Activated naive CD4-positive, alpha-beta T cell treated with anti-CD3 and anti-CD28 coated beads, Interleukin-2, amount 10 ng/mL, durations not matched to agents 7 days and 5 days (primary cell): ENCODE data around the gene RTN4IP1.
"Not testable (repeated sequence)": the region's sequence is repeated elsewhere in the genome, so short reads cannot be mapped to it uniquely, and the experiment has no call there.

Experiments used
- CTCF ChIA-PET: fragments of 350-600 bp; sonication (Branson Sonifier 250); formaldehyde crosslinking; loops from one replicate; lab custom pipeline; 2021; ENCODE audit warnings: antibody characterized with exemption; lab: Charles Lee
- DNase-seq: peaks from one replicate; pipeline ENCODE4 v3.0.0-alpha.2; 2020
- H3K27ac Mint-ChIP-seq: one replicate; pipeline ENCODE4 v1.8.0; 2021; ENCODE audit warnings: mild to moderate bottlenecking, moderate library complexity, mixed read lengths
- H3K27me3 Mint-ChIP-seq: one replicate; pipeline ENCODE4 v1.8.0; 2021; ENCODE audit warnings: mild to moderate bottlenecking, mixed read lengths
- H3K36me3 Mint-ChIP-seq: one replicate; pipeline ENCODE4 v1.8.0; 2021; ENCODE audit warnings: mixed read lengths
- H3K4me1 Mint-ChIP-seq: one replicate; pipeline ENCODE4 v1.8.0; 2021; ENCODE audit warnings: mixed read lengths
- H3K4me3 Mint-ChIP-seq: one replicate; pipeline ENCODE4 v1.8.0; 2021; ENCODE audit warnings: mild to moderate bottlenecking, moderate library complexity, mixed read lengths
- H3K9me3 Mint-ChIP-seq: one replicate; pipeline ENCODE4 v1.8.0; 2021; ENCODE audit warnings: mixed read lengths

The RTN4IP1 gene

DNA sequence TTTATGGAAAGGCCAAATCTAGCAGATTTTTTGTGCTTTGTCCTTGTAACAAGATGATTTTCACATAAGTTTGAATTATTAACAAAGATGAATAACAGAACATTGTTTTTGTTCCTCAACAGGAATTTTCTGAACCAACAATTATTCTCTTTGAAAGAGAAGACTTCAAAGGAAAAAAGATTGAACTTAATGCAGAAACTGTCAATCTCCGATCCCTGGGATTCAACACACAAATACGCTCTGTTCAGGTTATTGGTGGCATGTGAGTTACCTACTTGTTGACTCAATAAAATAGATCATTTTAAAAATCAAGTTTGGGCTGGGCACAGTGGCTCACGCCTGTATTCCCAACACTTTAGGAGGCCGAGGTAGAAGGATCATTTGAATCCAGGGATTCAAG lies 70.9 kb downstream of the RTN4IP1 start:
- no peak overlapping the region for H3K27ac Mint-ChIP-seq
- DNase-seq, result no peak

DNA sequence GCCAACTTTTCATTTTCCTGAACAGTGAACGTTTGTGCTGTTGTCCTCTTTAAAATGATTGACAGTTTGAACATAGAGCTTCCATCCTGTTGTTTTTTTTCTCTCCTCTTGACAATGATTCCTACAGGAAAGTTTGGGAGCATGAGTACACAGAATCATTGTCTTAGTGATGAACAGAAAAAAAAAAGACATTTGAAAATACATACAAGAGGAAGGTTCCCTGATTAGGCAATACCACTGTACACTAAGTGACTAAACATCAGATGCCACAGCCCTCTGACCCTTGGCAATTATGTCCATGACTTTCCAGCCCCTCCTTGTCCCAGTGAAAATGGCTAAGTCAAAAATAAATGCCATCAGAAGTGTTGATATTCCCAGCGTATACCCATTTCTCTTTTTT lies 71.5 kb downstream of the RTN4IP1 start:
- H3K9me3 Mint-ChIP-seq, result no peaks in the 10 kb centered on the region
- no peak overlapping the region for H3K27ac Mint-ChIP-seq
- H3K36me3 Mint-ChIP-seq, result peaks cover 55% of the 10 kb centered on the region
- H3K4me1 Mint-ChIP-seq, result peaks cover 5% of the 10 kb centered on the region
- no peak overlapping the region for H3K4me3 Mint-ChIP-seq
- no peak for DNase-seq
- CTCF ChIA-PET, result interaction anchor here (6.1 kb wide), 1 partner anchor 47 kb away, joined by 42 read pairs; no protein-coding TSS in a partner anchor
- no peaks in the 10 kb centered on the region for H3K27me3 Mint-ChIP-seq

More for the DNA sequence above, 70.9 kb downstream of the RTN4IP1 start:
- Mint-ChIP-seq H3K4me3 (no peak overlapping the region), H3K4me1 (peaks cover 5% of the 10 kb centered on the region), H3K36me3 (peaks cover 49% of the 10 kb centered on the region), H3K27me3 (no peaks in the 10 kb centered on the region), H3K9me3 (no peaks in the 10 kb centered on the region)
- CTCF ChIA-PET, result interaction anchor here (1.2 to 6.1 kb wide), 2 partner anchors 47 kb away, joined by 5 to 42 read pairs; no protein-coding TSS in a partner anchor

DNA sequence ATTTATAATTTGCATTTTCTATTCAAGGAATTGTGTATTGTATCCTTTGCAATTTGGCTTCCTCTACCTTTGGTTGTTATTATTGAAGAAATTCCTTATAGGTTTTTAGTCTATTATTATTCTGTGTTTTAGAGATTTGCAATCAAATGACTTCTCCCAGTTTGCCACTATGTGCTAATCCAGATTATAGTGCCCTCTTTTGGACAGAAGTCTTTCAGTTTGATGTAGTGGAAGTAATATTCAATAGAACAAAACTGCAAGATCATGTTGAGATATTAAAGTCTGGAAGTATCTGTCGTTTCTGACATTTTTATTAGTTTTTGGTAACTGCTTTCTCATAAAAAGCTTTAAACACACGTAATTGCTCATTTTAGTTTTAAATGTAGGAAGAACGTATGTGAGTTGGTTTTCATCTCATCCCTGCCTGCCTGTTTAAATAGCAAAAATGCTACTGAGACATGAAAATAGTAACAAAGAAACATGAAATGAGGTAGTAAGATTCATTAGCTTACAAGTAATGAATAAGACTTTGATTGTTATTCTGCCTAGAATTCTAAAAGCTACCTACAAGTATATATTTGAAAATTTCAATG lies 72.8 kb downstream of the RTN4IP1 start:
- Mint-ChIP-seq H3K36me3 (peaks cover 56% of the 10 kb centered on the region), H3K27ac (no peak overlapping the region), H3K27me3 (no peaks in the 10 kb centered on the region), H3K9me3 (no peaks in the 10 kb centered on the region), H3K4me1 (peaks cover 4% of the 10 kb centered on the region), H3K4me3 (no peak overlapping the region)
- no peak for DNase-seq
- CTCF ChIA-PET, result interaction anchor here (0.7 to 6.1 kb wide), 5 partner anchors 17 to 114 kb away, joined by 3 to 42 read pairs (median 4); no protein-coding TSS in a partner anchor

DNA sequence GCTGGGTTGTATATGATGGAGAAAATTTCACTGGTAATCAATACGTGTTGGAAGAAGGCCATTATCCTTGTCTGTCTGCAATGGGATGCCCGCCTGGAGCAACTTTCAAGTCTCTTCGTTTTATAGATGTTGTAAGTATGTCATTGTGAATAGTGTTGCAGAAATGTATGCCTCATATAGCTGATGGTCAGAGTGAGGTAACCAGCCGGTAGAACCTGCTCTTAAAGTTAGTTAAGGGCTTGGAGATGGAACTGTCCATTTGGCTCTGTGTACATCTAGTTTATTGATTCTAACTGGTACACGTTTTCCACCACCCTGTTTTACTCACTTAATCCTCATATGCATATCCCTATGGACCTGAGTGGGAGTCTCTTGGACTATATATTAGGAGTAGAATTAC lies 73.5 kb downstream of the RTN4IP1 start:
- Mint-ChIP-seq H3K4me1 (no peaks in the 10 kb centered on the region), H3K4me3 (no peak overlapping the region), H3K27me3 (no peaks in the 10 kb centered on the region), H3K9me3 (peaks cover 3% of the 10 kb centered on the region), H3K27ac (no peak overlapping the region), H3K36me3 (peaks cover 56% of the 10 kb centered on the region)
- CTCF ChIA-PET, result interaction anchor here (0.8 to 6.1 kb wide), 3 partner anchors 17 to 45 kb away, joined by 3 to 42 read pairs (median 3); no protein-coding TSS in a partner anchor
- no peak for DNase-seq

DNA sequence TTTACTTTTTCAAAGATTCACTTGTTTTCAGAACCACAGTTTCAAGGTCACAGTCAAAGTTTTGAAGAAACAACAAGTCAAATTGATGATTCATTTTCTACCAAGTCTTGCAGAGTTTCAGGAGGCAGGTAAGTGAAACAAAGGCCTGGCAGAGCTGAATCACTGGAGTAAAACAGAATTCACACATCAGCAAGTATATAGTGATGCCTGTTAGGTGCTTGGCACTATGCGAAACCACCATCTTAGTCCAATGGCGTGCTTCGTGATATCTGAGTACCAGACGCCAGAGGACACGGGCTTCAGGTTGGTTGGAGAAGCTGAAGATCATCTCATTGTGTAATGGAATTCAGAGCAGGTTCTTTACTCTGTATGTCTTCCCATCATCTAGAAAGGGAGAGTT lies 75.9 kb downstream of the RTN4IP1 start:
- Mint-ChIP-seq H3K27ac (peak overlapping the region; percentile 24), H3K4me1 (no peaks in the 10 kb centered on the region), H3K9me3 (peaks cover 3% of the 10 kb centered on the region), H3K4me3 (no peak overlapping the region), H3K36me3 (peaks cover 55% of the 10 kb centered on the region), H3K27me3 (no peaks in the 10 kb centered on the region)
- CTCF ChIA-PET, result interaction anchor here (0.9 to 6.1 kb wide), 6 partner anchors 13 to 108 kb away, joined by 3 to 42 read pairs (median 4); no protein-coding TSS in a partner anchor
- DNase-seq, result no peak

DNA sequence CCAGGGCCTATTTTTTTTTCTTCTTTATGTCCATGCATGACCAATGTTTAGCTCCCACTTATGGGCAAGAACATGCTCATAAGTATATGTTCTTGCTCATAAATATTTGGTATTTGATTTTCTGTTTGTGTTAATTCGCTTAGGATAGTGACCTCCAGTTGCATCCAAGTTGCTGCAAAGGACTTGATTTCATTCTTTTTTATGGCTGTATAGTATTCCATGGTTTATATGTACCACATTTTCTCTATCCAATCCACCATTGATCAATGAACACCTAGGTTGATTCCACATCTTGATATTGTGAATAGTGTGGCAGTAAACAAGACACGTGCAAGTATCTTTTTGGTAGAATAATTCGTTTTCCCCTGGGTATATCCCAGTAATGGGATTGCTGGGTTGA lies 78.1 kb downstream of the RTN4IP1 start:
- peaks cover 69% of the 10 kb centered on the region for H3K36me3 Mint-ChIP-seq
- H3K4me3 Mint-ChIP-seq, result no peak overlapping the region
- H3K4me1 Mint-ChIP-seq, result peaks cover 13% of the 10 kb centered on the region
- CTCF ChIA-PET, result interaction anchor here (1.0 to 1.3 kb wide), 2 partner anchors 15 to 40 kb away, joined by 3 to 4 read pairs; no protein-coding TSS in a partner anchor
- no peaks in the 10 kb centered on the region for H3K27me3 Mint-ChIP-seq
- DNase-seq, result no peak
- H3K9me3 Mint-ChIP-seq, result peaks cover 3% of the 10 kb centered on the region
- H3K27ac Mint-ChIP-seq, result no peak overlapping the region

DNA sequence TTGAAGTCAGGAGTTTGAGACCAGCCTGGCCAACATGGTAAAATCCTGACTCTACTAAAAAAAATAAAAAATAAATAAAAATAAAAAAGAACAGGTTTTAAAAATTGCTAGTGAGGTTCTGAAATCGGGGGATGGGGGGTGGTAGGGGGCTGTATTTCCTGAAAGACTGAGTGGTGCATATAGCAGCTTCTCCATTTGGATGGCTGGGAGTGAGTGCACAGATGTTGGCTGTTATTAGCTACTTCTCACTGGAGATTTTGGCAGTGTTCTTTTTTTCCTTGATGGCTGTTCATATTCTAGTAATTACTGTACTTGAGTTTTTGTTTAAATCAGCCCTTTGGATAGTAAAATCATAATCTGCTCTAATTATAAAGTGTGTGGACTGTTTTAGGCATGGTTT lies 79.8 kb downstream of the RTN4IP1 start:
- Mint-ChIP-seq H3K36me3 (peaks cover 79% of the 10 kb centered on the region), H3K27me3 (no peaks in the 10 kb centered on the region), H3K27ac (no peak overlapping the region), H3K9me3 (peaks cover 3% of the 10 kb centered on the region), H3K4me3 (no peak overlapping the region), H3K4me1 (peaks cover 16% of the 10 kb centered on the region)
- CTCF ChIA-PET, result no interaction called here
- no peak for DNase-seq

DNA sequence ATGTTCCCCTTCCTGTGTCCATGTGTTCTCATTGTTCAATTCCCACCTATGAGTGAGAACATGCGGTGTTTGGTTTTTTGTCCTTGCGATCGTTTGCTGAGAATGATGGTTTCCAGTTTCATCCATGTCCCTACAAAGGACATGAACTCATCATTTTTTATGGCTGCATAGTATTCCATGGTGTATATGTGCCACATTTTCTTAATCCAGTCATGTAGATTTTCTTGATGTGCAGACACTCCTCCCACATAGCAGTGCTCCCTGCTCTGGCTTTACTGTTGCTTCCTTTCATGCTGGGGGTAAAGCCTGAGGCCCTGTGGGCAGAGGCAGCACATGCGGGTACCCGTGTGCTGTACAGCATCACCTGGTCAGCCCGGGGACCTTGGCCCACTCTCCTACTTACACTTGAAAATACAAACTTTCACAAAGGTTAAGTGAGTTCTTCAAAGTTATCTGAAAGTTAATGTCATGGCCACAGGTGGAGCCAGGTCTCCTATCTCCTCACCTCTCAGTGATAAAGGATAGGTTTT lies 80.3 kb downstream of the RTN4IP1 start:
- H3K9me3 Mint-ChIP-seq, H3K27me3 Mint-ChIP-seq, CTCF ChIA-PET, H3K27ac Mint-ChIP-seq, H3K4me3 Mint-ChIP-seq, DNase-seq: not testable (repeated sequence)
- Mint-ChIP-seq H3K36me3 (peaks cover 82% of the 10 kb centered on the region), H3K4me1 (peaks cover 16% of the 10 kb centered on the region)

DNA sequence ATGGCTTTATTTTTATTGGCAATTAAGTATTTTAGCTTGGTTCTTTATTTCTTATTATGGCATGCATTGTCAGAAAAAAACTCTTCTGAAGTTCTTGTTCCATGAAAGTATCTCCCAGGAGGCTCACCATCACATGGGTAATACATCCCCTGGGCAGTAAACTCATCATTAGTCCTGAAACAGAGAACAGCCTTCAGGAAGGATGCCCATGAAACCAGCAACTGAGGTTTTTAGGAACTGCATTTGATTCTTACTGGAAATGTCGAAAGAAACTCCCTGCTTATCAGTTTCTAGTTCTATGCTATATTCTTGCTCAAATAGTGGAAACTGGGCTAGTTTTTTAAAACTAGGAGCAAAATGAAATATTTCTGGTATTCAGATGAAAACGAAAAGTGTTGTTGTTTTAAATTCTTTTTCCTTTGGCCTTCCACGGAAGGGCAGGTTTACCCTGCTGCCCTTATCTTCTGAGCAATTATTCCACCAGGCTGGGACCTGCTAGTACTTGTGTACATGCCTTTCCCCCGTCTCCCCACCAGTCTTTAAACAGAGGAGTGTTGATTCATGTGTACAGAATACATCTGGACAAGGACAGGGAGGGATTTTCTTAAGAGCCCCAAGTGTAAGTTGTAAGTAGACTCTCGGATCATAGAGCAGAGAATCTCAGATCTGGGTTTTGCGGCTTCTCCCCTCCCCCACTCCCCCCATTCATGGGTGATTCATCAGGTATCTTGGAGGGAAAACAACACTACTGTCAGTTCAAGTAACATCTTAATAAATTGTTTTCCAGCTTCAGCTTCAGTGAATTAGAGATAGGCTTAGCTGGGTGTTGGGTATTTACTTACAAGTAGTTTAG lies 81.5 kb downstream of the RTN4IP1 start:
- H3K9me3 Mint-ChIP-seq, result peaks cover 3% of the 10 kb centered on the region
- peak overlapping the region; percentile 35 for H3K27ac Mint-ChIP-seq
- CTCF ChIA-PET, result interaction anchor here (1.3 kb wide), 1 partner anchor 208 kb away, joined by 4 read pairs; no protein-coding TSS in a partner anchor
- H3K4me1 Mint-ChIP-seq, result peaks cover 16% of the 10 kb centered on the region
- H3K4me3 Mint-ChIP-seq, result no peak overlapping the region
- H3K27me3 Mint-ChIP-seq, result no peaks in the 10 kb centered on the region
- DNase-seq, result peak; percentile 24
- peaks cover 78% of the 10 kb centered on the region for H3K36me3 Mint-ChIP-seq

DNA sequence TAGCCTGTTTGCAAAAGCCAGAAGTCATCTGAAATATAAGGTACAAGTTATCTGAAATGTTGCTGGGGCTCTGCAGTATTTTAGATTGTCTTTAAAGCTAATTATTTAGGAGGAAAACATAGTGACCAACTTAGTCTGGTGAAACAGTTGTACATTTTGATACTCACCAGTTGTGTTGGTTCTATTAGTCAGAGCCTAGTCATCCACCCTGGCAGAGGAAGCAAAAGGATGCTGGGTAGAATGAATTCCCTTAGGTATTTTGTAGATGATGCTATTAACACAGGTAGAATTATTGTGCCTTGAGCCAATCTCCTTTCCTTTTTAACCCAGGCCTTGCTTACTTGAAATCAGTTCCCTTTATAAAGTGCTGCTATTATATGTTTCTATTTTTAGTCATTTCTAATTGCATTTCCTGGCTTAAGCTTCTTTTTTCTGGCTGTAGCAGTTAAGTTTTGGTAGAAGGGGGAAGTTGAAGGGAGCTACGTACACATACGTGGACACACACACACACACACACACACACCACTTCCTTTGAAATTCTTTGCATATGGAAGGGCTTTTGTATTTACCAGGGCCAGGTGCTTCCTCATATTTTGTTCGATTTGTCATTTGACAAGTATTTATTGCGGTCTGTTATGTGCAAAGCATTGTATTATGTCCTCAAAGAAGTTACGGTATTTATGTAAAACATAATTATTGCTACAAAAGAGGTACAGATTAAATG lies 82.4 kb downstream of the RTN4IP1 start:
- CTCF ChIA-PET, result interaction anchor here (1.9 kb wide), 1 partner anchor 35 kb away, joined by 6 read pairs; no protein-coding TSS in a partner anchor
- H3K36me3 Mint-ChIP-seq, result peaks cover 74% of the 10 kb centered on the region
- H3K4me1 Mint-ChIP-seq, result peaks cover 16% of the 10 kb centered on the region
- no peak for DNase-seq
- no peaks in the 10 kb centered on the region for H3K27me3 Mint-ChIP-seq
- peak overlapping the region; percentile 6 for H3K27ac Mint-ChIP-seq
- peaks cover 3% of the 10 kb centered on the region for H3K9me3 Mint-ChIP-seq
- H3K4me3 Mint-ChIP-seq, result no peak overlapping the region

DNA sequence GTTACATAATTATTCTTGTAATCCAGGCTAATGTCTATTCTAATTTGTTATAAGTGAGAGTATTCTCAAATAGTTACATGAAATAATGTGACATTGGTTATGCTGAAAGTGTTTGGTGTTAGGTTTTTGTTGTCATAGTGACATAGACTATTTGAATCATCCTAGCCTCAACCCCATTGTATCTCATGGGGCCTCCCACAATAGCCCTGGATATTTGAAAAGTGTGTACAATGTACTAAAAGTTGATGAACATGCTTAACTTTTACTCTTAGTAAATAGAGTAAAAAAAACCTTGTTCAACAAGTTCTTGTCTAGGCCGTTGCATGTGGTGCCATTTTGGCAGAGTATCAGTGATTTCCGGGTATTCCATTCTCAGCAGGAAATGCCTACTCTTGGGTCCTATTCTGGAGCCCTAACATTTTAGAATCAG lies 83.0 kb downstream of the RTN4IP1 start:
- no peaks in the 10 kb centered on the region for H3K27me3 Mint-ChIP-seq
- peaks cover 3% of the 10 kb centered on the region for H3K9me3 Mint-ChIP-seq
- no peak overlapping the region for H3K27ac Mint-ChIP-seq
- H3K36me3 Mint-ChIP-seq, result peaks cover 71% of the 10 kb centered on the region
- H3K4me1 Mint-ChIP-seq, result peaks cover 16% of the 10 kb centered on the region
- no peak for DNase-seq
- CTCF ChIA-PET, result interaction anchor here (1.9 kb wide), 1 partner anchor 34 kb away, joined by 6 read pairs; no protein-coding TSS in a partner anchor
- no peak overlapping the region for H3K4me3 Mint-ChIP-seq

DNA sequence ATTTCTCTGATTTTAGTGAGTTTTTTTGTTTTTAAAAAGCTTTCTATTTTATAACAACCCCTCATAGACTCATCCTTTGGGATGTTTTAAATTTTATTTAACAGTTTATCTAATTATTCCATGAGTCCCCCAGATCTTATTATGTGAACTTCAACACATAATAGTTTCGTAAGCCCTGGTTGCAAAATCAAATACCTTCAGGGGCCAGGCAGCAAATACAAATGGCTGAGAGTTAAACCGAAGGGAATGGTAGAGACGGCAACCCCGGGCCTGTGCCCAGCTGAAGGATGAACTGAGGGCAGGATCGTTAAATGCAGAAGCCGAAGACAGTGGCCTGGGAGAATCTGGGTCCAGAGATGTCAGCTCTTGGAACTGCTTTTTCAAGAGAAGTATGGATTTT lies 88.4 kb downstream of the RTN4IP1 start:
- CTCF ChIA-PET, result no interaction called here
- no peak for DNase-seq
- H3K36me3 Mint-ChIP-seq, result peaks cover 66% of the 10 kb centered on the region
- no peak overlapping the region for H3K27ac Mint-ChIP-seq
- H3K27me3 Mint-ChIP-seq, result no peaks in the 10 kb centered on the region
- H3K9me3 Mint-ChIP-seq, result no peaks in the 10 kb centered on the region
- H3K4me1 Mint-ChIP-seq, result peaks cover 34% of the 10 kb centered on the region
- H3K4me3 Mint-ChIP-seq, result no peak overlapping the region

DNA sequence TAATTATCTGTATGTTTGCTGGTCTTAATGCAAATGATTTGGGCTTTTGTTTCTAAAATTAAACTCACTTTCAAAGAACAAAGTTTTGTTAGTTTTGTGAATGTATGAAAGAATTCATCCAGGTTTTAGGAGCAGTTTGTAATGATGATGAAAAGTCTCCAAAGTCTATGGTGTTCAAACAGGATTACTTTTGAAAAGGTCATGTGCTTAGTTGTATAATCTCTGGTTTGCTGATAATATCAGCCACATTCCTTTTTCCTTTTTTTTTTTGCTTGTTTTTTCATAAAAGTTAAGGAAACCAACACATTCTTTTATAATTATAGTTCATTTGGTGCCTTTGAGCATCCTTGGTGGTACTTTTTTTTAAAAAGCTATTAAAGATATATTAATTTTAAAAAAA lies 88.9 kb downstream of the RTN4IP1 start:
- H3K36me3 Mint-ChIP-seq, result peaks cover 62% of the 10 kb centered on the region
- CTCF ChIA-PET, result no interaction called here
- no peak overlapping the region for H3K4me3 Mint-ChIP-seq
- no peaks in the 10 kb centered on the region for H3K27me3 Mint-ChIP-seq
- H3K4me1 Mint-ChIP-seq, result peaks cover 33% of the 10 kb centered on the region
- no peaks in the 10 kb centered on the region for H3K9me3 Mint-ChIP-seq
- no peak for DNase-seq
- H3K27ac Mint-ChIP-seq, result no peak overlapping the region
